ENCODE measurements around the gene PEX10. TPM values are rescaled to one million over a fixed set of nuclear protein-coding genes. Genes with fewer than 3 reads are reported as not detected.
"Not testable (repeated sequence)": the region's sequence is repeated elsewhere in the genome, so short reads cannot be mapped to it uniquely, and the experiment has no call there.

Gene PEX10
- total RNA-seq = 14.6 TPM
- long read RNA-seq, transcript PEX10-202 (6 exons, 1,997 nt) = major isoform, 43 of 59 reads
- long read RNA-seq, partial matches to known transcripts = 2 of 59 reads
- long read RNA-seq, other reads (novel, unspliced or antisense) = 14 of 59 reads

DNA sequence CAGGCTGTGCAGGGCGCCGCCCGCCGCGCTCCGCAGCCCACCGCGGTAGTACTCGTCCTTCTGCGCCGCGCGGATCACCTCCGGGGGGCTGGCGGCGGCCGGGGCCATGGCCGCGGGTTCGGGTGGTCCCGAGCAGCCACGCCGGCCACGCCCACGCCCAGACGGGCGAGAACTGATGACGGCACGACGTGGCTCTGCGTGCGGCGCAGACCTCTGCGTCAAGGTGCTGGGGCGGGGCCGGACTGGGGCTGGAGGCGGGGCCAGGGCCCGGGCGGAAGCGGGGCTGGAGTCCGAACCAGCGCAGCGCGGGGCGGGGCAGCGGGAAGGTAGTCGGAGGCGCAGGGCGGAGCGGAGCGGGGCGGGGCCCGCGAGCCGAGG is at the start of gene PEX10:
PEX10 (minus strand) TSS at position 170 of the 378 bp plus-strand sequence; CDS start at position 108, 62 bp downstream.
- ATAC-seq (peak; percentile 96), DNase-seq (peak; percentile 100)
- intact Hi-C loops (cut with DNase I) = loop anchor here (10.0 kb wide), 3 partner anchors 132 to 382 kb away; no protein-coding TSS in a partner anchor
- TF ChIP-seq, protein P1, sequence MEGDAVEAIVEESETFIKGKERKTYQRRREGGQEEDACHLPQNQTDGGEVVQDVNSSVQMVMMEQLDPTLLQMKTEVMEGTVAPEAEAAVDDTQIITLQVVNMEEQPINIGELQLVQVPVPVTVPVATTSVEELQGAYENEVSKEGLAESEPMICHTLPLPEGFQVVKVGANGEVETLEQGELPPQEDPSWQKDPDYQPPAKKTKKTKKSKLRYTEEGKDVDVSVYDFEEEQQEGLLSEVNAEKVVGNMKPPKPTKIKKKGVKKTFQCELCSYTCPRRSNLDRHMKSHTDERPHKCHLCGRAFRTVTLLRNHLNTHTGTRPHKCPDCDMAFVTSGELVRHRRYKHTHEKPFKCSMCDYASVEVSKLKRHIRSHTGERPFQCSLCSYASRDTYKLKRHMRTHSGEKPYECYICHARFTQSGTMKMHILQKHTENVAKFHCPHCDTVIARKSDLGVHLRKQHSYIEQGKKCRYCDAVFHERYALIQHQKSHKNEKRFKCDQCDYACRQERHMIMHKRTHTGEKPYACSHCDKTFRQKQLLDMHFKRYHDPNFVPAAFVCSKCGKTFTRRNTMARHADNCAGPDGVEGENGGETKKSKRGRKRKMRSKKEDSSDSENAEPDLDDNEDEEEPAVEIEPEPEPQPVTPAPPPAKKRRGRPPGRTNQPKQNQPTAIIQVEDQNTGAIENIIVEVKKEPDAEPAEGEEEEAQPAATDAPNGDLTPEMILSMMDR (IDR thresholded peaks at IDR 0.05) = no peak
- H3K36me3 ChIP-seq = peaks cover 12% of the 10 kb centered on the region
- H3K9me3 ChIP-seq = no peaks in the 10 kb centered on the region
- peak within 1 kb of the TSS; percentile 87 for H3K27ac ChIP-seq
- H3K4me3 ChIP-seq = peak within 1 kb of the TSS; percentile 95
- peaks cover 19% of the 10 kb centered on the region for H3K4me1 ChIP-seq
- peaks cover under 1% of the 10 kb centered on the region for H3K27me3 ChIP-seq

DNA sequence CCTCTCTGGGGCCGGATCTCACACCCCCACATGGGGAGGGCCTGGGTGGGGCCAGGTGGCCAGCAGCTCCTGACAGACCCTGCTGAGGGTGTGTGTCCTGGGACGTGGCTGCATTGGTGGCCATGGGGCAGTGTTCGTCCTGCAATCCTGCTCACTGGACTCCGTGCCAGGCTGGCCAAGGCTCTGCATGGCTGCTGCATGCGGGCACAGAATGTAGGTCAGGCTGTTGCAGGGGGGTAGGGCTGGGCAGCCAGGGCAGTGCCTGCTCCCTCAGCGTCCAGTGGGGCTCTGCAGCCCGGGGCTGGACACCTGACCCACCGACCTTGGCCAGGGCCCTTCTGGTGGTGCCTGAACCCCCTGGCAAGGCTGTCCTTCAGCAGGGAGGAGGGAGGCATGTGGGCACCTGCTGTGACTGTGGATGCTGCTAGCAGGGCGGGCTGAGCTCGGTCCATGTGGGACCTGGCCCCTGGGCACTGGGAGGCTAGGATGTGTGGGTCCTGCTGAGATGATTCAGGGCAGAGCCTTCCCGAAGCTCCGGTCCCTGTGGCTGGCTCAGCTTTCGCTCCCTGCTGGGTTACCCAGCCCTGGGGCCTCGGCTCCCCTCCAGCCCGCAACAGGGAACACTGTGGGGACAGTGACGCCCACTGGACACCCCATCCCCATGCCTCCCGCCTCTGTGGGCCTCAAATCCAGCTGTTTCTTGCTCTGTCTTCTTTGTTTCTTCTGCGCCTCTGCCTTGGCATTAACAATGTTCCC is 48.8 kb upstream of the PEX10 start:
- intact Hi-C loops (cut with DNase I) = no loop called here
- peaks cover 36% of the 10 kb centered on the region for H3K27me3 ChIP-seq

DNA sequence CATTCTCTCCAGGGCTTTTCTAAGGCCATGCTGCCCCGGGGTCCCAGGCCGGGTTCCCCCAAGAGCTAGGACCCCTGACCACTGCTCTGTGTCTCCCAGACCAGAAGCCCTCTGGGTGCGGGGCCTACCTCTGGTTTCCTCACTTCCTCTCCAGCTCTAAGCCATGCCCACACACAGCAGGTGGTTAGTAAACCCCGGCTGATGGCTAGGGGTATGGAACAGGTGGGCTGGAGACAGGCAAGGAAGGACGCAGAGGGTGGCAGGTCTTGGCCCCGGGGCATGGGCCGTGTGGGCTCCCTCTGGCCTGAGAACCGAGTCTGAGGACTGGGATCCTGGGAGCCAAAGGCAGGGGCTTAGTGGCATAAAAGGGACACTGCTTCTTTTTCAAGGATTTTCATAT is 47.8 kb upstream of the PEX10 start:
- Histone ChIP-seq H3K4me1 (no peaks in the 10 kb centered on the region), H3K9me3 (no peaks in the 10 kb centered on the region), H3K27ac (no peak overlapping the region), H3K4me3 (no peak overlapping the region), H3K36me3 (no peaks in the 10 kb centered on the region), H3K27me3 (peaks cover 33% of the 10 kb centered on the region)
- TF ChIP-seq, protein P1 (IDR thresholded peaks at IDR 0.05) = no peak
- intact Hi-C loops (cut with DNase I) = no loop called here
- ATAC-seq = no peak
- no peak for DNase-seq

More for the DNA sequence above, 48.8 kb upstream of the PEX10 start:
- H3K27ac ChIP-seq = no peak overlapping the region
- no peaks in the 10 kb centered on the region for H3K36me3 ChIP-seq
- H3K9me3 ChIP-seq = no peaks in the 10 kb centered on the region
- no peaks in the 10 kb centered on the region for H3K4me1 ChIP-seq
- ATAC-seq (no peak), DNase-seq (no peak)
- TF ChIP-seq, protein P1 (IDR thresholded peaks at IDR 0.05) = no peak
- no peak overlapping the region for H3K4me3 ChIP-seq

DNA sequence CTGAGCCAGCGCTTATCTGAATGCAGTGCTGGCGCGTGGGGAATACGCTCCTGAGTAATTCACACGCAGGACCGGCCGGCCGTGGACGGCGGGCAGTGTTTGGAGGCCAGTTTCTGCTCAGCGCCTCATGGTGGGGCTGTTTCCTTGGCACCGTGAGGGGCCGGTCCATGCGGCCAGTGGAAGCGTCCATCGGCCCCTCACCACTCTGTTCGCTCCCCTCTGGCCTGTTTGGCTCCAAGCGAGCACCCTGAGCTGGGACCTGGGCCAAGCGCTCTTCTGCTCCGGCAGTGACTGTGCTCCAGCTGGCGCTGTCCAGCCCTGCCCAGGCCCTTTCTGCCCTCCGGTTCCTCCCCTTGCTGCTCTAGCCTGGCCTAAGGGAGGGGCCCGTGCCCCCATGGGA is 47.4 kb upstream of the PEX10 start:
- no peaks in the 10 kb centered on the region for H3K36me3 ChIP-seq
- no peak overlapping the region for H3K4me3 ChIP-seq
- H3K4me1 ChIP-seq = no peaks in the 10 kb centered on the region
- ATAC-seq (peak; percentile 3), DNase-seq (no peak)
- TF ChIP-seq, protein P1 (IDR thresholded peaks at IDR 0.05) = peak; percentile 13
- H3K27ac ChIP-seq = no peak overlapping the region
- H3K27me3 ChIP-seq = peaks cover 33% of the 10 kb centered on the region
- intact Hi-C loops (cut with DNase I) = no loop called here
- H3K9me3 ChIP-seq = no peaks in the 10 kb centered on the region

DNA sequence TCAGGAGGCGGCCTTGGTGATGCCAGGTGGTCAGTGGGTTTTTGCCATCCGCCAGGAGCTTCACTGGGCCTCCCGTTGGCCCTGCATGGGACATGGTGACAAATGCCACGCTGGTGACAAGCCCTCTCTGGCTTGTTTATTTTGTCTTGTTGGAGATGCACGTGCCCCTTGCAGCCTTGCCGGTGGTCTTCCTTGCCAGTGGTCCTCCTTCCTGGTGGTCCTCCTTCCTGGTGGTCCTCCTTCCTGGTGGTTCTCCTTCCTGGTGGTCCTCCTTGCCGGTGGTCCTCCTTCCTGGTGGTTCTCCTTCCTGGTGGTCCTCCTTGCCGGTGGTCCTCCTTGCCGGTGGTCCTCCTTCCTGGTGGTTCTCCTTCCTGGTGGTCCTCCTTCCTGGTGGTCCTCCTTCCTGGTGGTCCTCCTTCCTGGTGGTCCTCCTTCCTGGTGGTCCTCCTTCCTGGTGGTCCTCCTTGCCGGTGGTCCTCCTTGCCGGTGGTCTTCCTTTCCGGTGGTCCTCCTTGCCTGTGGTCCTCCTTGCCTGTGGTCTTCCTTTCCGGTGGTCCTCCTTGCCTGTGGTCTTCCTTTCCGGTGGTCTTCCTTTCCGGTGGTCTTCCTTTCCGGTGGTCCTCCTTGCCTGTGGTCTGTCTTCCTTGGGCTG is 46.9 kb upstream of the PEX10 start:
- H3K4me3 ChIP-seq; H3K27ac ChIP-seq; intact Hi-C loops (cut with DNase I); H3K4me1 ChIP-seq; H3K36me3 ChIP-seq; H3K9me3 ChIP-seq; DNase-seq; ATAC-seq: not testable (repeated sequence)
- peaks cover 30% of the 10 kb centered on the region for H3K27me3 ChIP-seq

DNA sequence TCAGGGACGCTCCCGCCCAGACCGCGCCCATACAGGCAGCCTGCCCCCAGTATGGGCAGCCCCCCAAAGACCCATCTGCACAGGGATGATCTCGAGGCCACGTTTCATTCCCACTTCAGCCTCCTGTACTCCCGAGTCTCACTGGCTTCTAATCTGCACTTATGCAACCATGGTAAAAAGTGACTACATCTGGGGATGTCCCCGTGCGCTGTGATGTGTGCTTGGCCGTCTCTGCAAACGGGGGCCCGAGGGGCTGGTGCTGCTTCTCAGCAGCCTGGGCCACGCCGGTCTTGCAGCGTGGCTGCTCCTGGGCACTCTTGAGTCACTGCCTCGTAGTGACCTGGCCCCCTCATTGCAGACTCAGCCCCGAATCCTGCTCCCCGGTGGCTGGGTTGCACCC is 46.3 kb upstream of the PEX10 start:
- Histone ChIP-seq H3K4me1 (no peaks in the 10 kb centered on the region), H3K4me3 (no peak overlapping the region), H3K27ac (no peak overlapping the region), H3K9me3 (no peaks in the 10 kb centered on the region), H3K36me3 (no peaks in the 10 kb centered on the region), H3K27me3 (peaks cover 25% of the 10 kb centered on the region)
- ATAC-seq = no peak
- intact Hi-C loops (cut with DNase I) = no loop called here
- TF ChIP-seq, protein P1 (IDR thresholded peaks at IDR 0.05) = no peak
- no peak for DNase-seq

All from upper lobe of right lung (tissue), 1 donor.